Activated naive CD8-positive, alpha-beta T cell treated with anti-CD3 and anti-CD28 coated beads, Interleukin-2, amount 50 U/mL, for 16 hours (primary cell): ENCODE measurements around the gene C2orf81.

ENCODE experiments used
- DNase-seq: peaks from one replicate; pipeline ENCODE4 v3.0.0-alpha.2; 2020; ENCODE audit warnings: low read depth, low spot score

C2orf81 gene

GRCh38 chr2:74391209-74391579 lies 30.2 kb downstream of the C2orf81 start:
- DNase-seq = no peak

- DNase-seq = no peak
These were observed 30.8 kb downstream of the C2orf81 start for GRCh38 chr2:74390606-74391005.

GRCh38 chr2:74387346-74387745 lies 34.1 kb downstream of the C2orf81 start:
- no peak for DNase-seq

DNA sequence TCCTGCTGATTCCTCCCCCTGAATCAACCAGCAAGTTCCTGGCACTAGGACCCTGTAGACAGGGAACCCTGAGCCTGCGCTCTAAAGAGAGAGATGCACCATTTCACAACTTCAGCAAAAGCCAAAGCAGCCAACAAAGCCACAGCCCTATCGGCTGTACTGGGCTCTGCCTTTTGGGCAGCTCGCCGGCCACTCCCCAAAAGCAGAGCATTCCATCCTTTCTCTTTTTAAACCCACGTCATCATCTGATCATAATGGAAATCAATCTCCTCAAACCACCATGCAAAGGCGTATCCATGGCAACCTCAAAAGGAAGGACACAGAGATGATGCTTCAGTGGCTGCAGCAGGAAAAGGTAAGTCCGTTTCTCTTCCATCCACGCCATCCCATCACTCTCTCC lies 36.0 kb downstream of the C2orf81 start:
- no peak for DNase-seq

DNA sequence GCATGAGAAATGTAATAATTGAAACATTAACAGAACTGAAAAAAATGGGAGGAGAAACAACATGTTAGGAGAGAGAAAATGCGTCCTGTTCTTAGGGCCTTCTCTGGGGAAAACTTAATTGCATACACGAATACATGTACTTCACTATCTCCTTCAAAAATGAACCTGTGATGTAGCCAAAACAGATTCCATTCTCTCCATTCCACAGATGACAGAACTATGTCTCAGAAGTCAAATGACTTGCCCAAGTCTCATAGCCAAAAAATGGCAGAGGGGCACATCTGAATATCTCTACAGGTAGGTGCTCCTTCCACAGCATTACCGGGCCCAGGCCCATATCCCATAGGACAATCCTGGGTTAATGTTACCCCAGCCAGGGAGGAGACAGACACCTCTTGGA lies 37.4 kb downstream of the C2orf81 start:
- DNase-seq = no peak

GRCh38 chr2:74383254-74383653 lies 38.2 kb downstream of the C2orf81 start:
- no peak for DNase-seq

DNA sequence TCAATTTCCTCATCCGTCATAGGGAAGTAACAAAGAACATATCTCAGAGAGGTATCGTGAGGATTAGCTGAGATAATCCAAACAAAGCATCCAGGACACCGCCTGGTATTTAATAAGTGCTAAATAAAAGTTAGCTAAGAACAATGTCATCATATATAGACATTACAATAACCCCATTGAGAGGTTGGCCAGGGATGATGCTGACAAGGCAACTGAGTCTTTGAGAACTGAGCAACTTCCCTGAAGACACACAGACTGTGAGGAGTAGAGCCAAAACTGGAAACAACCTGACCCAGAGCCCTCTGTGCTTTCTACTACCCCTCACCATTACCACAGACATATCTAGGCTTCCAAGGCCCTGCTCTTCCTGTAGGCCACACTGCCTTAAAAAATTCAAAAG lies 39.7 kb downstream of the C2orf81 start:
- DNase-seq = no peak

DNA sequence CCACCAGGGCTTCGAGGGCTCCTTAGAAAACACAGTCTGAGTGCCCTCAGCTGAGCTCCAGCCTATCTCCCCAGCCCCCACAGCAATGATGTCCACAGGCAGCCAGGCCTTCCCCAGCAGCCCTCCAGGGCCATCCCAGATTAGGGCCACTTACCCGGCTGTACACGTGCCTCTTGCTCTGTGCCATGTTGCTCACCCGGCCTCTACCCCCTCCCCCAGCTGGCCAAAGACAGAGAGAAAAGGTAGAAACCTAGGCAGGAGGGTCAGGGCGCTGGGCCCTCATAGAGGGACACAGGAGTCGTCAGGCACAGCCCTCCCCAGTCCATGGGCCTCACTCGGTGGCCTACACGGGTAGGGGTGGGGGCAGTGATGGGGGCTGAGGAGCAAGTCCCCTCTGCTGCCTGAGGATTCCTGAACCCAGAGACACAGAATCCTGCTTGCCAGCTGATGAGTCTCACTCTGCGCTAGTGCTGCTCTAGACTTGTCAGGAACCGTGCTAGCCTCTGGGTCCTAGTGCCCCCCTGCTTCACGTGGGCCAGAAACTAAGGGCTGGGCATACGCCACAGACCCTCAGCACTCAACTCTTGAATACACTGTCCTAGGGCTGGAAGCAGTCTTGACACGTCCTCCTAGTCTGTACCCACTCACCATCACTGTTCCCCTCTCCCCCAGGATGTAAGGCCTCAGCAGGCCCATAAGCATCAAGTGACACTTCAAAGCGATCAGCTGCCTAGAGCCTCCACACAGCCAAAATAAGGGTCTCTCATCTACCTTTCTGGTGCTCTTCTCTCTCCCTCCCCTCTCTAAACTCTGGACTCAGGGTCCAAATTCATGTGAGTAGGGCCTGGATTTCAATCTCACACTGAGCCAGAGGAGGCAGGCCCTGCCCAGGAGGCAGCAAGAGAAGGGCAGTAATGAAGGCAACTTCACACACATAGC lies 41.3 kb downstream of the C2orf81 start, which contains the start of gene DCTN1:
Gene DCTN1 (minus strand): TSS at position 461 of the 939 bp plus-strand sequence. CDS start 274 bp downstream, at position 187.
- no peak for DNase-seq

DNA sequence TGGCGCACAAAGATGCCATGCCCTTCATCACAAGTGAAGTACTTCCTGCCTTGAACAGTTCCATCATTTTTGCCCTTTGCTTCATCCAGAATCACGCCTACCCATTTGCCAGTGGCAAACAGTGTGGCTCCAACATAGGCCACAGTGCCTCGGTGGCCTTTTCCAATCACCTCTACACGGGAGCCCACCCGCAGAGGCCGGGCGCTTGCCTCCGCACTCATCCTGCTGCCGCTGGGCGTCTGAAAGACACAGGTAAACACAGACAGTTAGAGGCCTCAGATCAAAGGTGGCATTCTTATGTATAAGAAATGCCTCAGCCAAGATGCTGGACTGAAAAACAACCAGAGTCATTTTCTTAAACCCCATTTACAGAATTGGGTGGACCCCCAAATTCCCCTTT lies 43.4 kb downstream of the C2orf81 start:
- DNase-seq = no peak

DNA sequence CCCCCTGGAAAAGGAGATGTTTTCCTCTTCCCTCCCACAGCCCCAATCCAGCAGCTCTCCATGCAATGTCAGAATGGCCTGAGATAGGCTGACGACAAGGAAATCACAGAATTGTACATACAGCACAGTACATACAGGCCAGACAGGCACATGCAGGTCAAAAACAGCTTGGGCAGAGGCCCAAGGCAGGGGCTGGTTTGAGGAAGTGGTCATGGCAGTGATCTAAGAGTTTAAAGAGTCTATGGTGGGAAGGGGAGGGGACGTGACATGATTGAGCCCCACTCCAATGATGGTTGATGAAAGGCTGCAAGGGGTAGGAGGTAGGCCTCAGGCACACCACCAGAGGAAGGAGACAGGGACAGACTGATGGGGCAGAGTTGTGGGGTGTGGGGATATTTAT lies 45.6 kb downstream of the C2orf81 start:
- DNase-seq = no peak

- DNase-seq = no peak
These were observed 46.8 kb downstream of the C2orf81 start for GRCh38 chr2:74374509-74375205.

GRCh38 chr2:74373985-74374384 lies 47.4 kb downstream of the C2orf81 start:
- no peak for DNase-seq

DNA sequence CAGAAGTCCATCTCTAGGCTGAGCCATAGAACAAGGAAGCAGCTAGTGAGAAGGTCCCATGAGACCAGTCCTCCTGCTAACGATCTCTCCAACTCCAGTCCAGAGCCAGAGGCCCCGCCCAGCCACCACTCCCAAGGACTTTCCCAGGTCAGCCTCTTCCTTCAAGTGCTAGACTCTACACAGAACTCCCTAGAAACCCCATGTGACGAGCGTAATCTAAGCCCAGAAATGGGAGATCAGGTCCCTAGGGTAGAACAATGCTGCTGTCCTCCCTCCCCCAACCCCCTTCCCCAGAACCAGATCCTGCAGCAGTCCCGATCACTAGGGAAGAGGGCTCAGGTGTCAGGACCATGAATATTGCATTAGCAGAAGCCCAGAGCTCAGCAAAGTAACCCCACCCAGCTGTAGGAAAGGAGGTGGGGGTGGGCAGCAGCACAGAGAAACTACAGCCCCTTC lies 48.2 kb downstream of the C2orf81 start:
- no peak for DNase-seq

- DNase-seq = no peak
These were observed 48.7 kb downstream of the C2orf81 start for GRCh38 chr2:74372674-74373073.

DNA sequence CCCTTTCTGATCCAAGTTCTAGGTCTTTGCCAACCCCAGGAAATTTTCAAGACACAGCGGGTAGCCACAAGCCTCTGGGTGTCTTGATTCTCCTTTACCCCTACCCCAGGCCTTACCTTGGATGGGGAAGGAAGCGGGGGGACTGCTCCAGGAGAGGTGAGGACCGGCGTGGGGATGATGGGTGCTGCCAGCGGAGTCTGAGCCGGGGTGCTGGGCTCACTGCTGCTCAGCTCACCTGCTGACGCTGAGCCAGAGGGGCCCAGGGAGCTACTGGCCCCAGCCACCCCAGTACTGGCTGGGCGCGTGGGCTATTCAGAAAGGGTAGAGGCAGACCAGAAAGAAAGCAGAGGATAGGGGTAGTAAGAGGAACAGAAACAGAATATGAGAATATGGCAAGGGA lies 50.0 kb downstream of the C2orf81 start:
- DNase-seq = no peak

- DNase-seq = no peak
These were observed 51.4 kb downstream of the C2orf81 start for GRCh38 chr2:74369976-74370375.

GRCh38 chr2:74368499-74368898 lies 52.9 kb downstream of the C2orf81 start:
- DNase-seq = no peak

DNA sequence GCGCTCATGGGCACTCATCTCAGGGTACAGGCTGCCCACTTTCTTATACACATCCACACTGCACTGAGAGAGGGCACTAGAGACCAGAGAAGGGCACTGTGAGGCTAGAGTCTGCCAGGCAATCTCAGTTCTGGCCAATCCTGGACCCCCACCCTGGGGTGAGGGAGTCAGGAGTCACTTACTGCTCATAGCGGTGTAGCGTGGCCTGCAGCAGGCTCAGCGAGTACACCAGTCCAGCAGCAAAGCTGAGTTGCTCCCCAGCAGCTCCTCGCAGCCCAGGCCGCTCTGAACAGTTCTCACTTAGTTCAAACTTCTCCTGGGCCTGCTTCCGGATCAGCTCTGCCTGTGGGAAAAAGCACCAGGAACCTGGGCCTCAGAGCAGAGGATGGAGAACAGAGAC lies 53.6 kb downstream of the C2orf81 start:
- DNase-seq = no peak

GRCh38 chr2:74366036-74366435 lies 55.4 kb downstream of the C2orf81 start:
- no peak for DNase-seq

- DNase-seq = no peak
These were observed 56.6 kb downstream of the C2orf81 start for GRCh38 chr2:74364533-74365505.
